Measurements from ENCODE around the gene ST3GAL5.

Gene ST3GAL5

DNA sequence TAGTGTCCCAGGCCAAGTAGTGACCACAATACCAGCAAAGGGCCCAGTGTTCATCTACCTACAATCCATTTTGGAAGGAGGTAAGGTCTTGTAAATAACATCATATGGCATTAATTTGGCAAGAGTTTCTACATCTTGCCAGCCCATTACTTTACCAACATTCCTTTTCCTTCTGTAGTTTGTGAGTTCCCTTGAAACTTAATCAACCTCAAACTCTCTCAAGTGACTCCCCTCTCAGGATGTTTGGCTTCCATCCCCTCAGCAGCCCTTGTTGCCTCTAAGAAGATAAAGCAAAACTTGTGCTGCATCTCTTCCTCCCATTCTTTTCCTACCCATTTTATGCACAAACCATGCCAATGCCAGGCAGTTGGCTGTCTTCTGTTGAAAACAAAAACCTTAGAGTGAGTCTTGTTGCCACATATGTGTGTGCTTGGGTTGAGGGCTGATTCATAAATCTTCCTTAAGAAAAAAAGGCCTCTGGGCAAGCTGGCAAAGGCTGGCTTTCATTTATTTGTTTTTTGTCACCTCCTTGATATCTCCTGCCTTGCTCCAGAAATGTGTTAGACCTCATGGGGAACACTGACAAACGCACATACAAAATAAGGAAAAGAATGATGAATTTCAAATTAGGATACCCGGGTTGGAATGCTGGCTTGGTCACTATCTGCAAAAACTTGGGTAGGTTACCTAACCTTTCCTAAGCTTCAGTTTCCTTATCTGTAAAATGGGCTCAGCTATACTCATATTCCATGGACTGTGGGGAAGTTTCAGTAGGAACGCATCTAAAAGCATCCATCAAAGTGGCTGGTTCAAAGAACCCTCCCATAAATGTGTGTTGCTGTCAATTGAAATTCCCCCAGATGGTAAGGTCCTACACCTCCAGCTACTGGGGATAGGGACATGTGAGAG lies 29.4 kb upstream of the ST3GAL5 start:
- DNase-seq (ENCODE audit: low read depth in 4 of 4, low spot score in 1 of 4) = no peak

DNA sequence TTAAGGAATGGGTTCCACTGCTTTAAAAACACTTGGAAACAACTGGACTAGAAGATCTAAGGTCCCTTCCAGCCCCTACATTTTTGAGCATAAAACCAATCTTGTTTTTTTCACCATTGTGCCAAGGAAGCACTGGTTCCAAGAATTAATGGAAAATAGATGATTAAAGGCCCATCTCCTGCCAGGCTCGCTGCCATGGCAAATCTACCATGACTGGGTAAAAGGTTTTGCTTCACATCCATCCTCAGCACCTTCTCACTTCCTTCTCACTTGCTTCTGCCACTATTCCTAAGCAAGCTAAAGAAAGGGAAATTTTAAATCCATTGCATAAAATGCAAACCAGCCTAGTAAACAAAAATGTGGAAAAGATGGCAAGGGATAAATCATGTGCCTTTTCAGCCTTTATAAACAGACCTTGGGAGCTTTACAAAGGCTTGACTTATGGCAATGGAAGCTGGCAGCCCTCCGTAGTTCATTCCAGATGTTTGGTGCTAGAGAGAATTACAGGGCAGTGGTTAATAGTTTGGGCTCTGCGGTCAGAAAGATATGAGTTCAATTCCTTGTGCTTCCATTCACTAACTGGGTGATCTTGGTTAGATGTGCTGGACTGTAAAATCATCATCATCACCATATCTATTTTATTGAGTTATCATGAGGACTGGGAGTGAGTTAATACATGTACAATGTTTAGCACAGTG lies 27.0 kb upstream of the ST3GAL5 start:
- DNase-seq (ENCODE audit: low read depth in 4 of 4, low spot score in 1 of 4) = no peak

DNA sequence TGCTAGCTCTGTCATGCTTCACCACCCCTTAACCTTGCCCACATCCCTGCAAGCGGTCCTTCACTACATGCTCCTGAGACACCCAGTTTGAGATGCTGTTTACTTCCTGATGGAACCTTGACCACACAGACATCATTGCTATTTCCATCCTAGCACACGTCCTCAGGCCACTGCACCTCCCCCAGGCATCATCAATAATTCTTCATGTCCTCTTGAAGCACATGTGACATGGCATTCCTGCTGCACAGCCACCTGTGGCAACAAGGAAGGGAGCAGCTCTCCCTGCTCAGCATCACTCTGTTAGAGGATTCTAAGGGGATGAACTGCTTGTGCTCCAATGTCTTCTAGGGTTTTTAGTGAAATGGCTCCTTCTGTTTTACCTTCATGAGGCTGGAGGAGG lies 26.1 kb upstream of the ST3GAL5 start:
- DNase-seq (ENCODE audit: low read depth in 4 of 4, low spot score in 1 of 4) = no peak

DNA sequence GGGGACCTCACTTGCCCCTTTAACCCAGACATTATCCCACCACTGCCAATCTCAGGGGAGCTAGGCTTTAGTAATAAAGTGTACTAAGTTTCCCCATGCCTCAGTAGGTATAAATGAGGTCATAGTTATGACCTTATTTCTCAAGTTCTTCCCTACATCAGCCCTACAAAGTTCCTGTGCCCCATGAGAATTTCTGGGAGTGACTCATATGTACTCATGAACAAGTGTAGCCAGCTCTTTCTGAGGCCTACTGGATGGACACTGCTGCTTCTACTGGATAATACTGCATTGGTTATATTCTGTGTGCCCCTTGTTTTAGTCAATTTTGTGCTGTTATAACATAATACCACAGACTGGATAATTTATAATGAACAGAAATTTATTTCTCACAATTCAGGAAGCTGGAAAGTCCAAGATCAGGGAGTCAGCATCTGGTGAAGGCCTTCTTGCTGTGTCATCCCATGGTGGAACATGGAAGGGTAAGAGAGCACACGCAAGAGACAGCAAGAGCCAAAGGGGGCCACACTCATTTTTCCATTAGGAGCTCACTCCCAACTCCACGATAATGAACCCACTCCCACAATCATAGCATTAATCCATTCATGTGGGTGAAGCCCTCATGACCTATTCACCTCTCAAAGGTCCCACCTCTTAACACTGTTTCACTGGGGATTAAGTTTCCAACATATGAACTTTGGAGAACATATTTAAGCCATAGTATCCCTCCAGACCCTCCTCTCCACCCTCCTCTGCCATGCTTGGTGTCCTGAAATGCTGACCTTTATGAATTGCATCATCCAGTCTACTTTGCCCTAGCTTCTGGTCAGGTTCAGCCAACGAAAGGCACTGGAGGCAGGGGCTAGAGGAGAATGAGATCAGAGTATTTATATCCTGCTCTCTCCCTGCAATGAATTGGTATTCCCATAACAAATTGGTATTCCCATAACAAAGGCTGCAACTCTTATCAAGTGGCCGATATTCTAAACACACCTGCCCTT lies 25.4 kb upstream of the ST3GAL5 start:
- DNase-seq (ENCODE audit: low read depth in 4 of 4, low spot score in 1 of 4) = no peak

DNA sequence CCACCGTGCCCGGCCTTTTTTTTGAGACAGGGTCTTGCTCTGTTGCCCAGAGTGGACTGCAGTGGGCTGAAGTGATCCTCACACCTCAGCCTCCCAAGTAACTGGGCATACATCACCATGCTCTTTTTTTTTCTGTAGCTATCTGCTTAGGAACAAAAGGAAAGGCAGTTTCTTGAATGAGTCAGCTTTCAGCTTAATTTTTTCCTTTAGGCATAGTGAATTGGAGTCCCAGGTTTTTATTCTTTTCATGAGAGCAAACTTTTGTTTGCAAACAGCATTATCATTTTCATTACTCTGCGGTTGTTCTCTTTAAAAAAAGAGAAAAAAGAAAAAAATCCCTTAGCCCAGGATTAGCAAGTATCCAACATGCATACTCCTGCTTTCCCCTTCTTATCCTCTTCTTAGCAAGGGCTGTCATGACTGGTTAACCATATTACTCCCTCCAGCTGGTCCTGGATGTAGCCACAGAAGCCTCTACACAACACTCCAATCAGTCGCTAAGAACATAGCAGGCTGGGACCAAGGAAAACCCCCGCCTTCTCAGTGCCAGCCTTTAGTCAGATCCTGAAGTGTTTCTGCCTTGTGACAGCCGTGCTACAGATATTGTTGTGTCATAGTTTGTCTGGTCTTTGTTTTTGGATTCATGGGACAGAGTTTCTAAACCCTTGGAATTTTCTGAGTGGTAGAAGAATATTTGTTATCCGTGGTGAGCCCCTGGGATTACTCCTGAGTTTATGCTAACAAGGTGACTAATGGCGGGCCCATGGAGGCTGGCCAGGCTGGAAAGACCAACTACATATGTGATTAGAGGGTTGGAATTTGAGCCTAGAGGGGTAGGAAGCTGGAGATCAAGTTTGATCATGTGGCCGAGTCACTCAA lies 23.3 kb upstream of the ST3GAL5 start:
- no peak for DNase-seq (ENCODE audit: low read depth in 4 of 4, low spot score in 1 of 4)

DNA sequence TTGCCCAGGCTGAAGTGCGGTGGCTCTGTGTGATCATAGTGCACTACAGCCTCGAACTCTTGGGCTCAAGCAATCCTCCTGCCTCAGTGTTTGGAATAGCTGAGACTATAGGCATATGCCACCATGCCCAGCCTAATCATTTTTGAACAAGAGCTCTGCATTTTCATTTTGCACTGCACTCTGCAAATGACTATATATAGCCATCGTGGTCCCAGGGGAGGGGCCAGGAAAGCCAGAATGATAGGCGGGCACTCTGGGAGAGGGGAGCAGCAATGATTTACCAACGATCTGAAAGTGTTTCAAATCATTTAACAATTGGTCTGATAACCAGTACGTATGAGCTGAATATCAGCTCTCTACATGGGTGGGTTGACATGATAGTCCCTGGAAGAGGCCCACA lies 22.3 kb upstream of the ST3GAL5 start:
- DNase-seq (ENCODE audit: low read depth in 4 of 4, low spot score in 1 of 4) = no peak

DNA sequence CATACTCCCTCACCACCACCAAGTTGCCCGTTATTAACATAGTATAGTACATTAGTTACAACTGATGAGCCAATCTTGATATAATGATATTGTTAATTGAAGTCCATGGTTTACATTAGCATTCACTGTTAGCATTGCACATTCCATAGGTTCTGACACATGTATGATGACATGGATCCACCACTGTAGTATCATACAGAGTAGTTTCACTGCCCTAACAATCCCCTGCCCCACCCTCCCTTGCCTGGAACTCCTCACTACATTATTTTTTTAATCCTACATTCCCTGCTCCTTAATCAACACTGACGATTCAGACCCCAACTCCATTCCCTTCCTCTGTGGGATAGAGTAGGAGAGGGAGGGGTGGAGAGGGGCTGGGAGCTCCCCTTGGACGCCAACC lies 20.2 kb upstream of the ST3GAL5 start:
- DNase-seq (ENCODE audit: low read depth in 4 of 4, low spot score in 1 of 4) = no peak

DNA sequence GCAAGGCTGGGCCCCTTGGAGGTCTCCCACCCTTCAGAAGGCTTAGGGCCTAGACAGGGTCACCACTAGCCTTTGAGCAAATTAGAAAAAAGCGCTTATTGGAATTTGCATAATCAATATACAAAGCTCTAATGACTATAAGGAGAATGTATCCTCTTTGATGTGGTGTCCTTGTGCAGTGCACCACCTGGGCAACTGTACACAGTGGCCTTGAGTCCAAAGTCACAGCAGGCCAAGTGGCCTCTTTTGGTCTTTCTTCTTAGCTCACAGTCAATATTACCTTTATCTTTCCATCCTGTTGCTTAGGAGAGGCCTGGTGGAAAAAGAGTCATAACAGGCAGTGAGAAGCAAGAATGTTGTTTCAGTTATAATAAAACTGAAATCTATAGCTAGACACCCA lies 19.7 kb upstream of the ST3GAL5 start:
- no peak for DNase-seq (ENCODE audit: low read depth in 4 of 4, low spot score in 1 of 4)

DNA sequence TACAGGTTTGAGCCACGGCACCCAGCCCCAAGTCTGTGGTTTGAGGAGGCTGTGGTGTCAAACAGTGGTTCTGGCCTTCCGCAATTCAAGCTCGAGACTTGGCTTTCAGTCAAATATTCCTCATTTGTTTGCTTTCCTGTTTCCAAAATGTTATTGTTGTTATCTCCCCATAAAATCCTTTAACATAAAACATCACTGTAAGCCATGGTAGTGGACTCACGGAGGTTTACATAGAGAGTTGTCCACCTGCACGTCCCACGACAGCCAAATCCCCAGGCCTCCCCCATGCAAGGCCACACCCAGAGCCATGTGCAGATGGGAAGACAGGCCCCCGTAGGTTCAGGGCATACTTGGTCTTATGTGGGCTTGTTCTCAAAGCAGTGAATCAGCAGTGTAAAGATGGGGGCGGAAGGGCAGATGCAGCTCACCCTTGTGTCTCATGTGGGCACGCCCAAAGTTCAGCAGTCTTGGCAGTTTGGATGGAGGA lies 18.9 kb upstream of the ST3GAL5 start:
- DNase-seq (ENCODE audit: low read depth in 4 of 4, low spot score in 1 of 4) = no peak

DNA sequence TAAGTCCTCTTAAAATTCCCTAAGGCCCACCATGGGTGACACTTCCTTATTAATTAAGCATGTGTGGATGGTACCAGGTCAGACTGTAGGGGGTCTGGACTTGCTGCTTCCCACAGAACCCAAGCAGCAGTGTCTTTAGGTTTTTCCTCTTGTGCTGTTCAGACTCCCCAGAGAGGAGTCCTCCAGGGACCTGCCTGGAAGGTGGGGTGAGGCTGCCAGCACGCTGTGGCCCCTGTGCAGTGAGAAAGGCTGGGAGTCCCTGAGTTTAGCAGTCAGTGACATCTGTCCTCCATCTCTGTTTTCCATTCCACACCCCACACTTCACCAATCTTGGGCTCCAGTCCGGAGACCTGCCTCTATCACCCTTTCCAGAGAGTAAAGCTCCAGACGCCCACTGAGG lies 18.0 kb upstream of the ST3GAL5 start:
- DNase-seq (ENCODE audit: low read depth in 4 of 4, low spot score in 1 of 4) = no peak

DNA sequence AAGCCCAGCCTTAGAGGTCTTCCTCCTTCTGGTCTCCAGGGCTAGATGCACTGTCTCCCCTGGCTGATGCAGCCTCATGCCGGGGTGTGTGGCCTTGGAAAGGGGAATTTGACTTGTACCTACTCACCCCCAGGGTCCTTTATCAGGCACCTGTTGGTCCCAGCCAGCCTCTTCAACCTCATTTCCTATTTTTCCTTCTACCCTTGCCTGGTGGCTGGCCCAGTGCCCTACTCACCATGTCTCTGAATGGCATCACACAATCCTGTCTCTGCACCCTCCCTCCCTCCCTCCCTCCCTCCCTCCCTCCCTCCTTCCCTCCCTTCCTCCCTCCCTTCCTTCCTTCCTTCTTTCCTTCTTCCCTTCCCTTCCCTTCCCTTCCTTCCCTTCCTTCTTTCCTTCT lies 17.1 kb upstream of the ST3GAL5 start:
- no peak for DNase-seq (ENCODE audit: low read depth in 4 of 4, low spot score in 1 of 4)

DNA sequence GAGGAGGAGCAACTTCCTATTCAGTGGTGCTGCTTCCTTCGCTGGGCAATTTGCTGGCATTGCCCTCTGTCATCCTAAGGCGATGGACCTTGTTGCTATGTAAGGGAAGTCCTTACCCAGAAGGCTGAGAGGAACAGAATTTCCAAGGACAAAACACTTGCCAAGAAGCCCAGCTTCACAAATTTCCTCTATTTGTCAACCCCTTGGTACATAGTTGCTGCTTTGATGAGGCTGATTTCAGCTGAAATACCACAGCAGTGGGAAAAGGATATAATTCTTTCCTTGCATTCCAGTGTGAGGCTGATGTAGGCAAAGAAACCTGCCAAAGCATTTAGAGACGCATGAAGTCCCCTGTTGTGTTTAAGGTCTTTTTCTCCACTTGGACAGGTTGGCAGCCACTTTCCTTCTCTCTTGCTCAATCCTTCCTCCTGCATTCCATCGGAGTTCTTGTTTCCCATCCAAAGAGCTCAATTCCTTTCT lies 16.4 kb upstream of the ST3GAL5 start:
- DNase-seq (ENCODE audit: low read depth in 4 of 4, low spot score in 1 of 4) = no peak

DNA sequence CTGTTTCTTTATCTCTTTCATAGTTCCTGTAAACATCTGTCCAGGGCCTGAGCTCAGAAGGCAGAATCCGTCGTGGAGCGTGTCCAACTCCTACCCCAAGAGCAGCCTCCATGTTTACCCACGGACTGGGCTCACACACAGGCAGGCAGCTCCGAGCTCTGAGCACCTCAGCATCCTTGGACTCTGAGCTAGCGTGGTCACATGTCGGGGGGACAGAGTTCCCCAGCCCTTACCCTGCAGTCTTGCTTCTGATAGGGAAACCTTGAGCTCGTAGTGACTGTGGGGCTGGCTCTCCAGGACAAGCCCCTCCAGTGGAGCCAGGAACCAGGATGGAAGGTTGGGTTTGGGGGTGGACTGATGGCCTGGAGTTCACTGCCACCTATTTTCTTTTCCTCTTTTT lies 15.1 kb upstream of the ST3GAL5 start:
- DNase-seq (ENCODE audit: low read depth in 4 of 4, low spot score in 1 of 4) = no peak

DNA sequence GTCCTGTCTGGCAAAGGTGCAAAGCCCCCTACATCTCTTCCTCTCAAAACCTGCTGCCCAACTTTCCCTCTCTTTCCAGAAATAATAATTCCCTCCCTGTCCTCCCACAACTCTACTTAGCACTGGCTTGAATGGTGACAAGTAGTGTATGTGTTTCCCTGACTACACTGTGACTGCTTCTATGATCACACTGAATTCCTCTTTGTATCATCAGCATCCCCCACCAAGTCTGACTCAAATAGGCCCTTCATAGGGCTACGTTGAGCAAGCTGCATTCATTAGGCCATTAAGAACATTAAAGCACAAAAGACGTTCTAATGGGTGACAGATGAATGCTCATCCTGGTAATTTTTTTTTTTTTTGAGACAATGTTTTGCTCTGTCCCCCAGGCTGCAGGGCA lies 13.7 kb upstream of the ST3GAL5 start:
- DNase-seq (ENCODE audit: low read depth in 4 of 4, low spot score in 1 of 4) = no peak

DNA sequence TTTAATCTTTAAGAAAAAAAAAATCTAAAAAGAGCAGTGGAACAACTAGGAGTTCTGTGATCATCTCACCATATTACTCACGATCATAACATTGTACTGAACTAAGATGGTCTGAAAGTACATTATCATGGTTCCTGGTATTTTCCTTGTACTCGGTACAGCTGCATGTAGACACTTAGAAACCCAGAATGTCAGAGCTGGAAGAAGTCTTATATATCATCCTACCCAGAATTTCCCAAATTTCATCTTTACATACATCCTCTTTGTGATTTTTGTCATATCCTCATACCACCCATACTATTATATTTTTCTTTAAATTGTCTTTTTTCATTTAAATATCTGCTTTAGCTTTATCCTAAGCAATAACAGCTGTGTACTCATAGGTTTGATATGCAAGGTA lies 12.4 kb upstream of the ST3GAL5 start:
- no peak for DNase-seq (ENCODE audit: low read depth in 4 of 4, low spot score in 1 of 4)

DNA sequence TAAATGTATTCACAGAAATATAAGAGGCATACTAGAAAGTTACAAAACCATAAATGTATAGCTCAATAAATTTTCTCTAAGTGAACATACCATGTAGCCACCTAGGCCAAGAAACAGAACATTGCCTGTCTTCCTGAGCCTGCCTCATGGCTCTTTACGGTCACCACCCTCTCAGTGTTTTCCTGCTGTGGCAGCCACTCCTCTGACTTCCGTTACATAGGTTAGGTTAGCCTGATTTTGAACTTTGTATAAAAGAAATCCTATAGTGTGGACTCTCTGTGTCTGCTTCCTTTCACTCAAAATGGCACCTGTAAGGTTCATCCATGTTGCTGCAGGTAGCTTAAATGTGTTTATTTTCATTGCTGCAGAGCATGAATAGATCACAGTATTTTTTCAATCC lies 11.6 kb upstream of the ST3GAL5 start:
- DNase-seq (ENCODE audit: low read depth in 4 of 4, low spot score in 1 of 4) = no peak

DNA sequence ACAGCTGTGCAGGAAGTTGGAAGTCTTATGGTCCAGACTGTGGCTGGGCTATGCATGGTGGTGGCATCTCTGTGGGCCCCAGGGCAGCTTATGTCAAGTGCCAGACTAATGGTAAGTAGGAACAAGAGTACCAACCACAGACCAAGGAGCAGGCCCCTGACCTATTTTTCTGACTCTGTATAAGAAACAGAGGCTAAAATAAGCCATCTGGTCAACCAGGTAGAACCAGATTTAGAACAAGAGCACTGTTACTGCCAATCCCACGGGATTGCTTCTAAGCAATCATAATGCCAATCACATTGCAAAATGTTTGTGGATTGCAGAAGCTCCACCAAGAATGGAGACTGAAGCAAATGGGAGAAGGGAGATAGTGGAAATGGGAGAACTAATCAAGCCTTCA lies 11.1 kb upstream of the ST3GAL5 start:
- DNase-seq (ENCODE audit: low read depth in 4 of 4, low spot score in 1 of 4) = no peak

DNA sequence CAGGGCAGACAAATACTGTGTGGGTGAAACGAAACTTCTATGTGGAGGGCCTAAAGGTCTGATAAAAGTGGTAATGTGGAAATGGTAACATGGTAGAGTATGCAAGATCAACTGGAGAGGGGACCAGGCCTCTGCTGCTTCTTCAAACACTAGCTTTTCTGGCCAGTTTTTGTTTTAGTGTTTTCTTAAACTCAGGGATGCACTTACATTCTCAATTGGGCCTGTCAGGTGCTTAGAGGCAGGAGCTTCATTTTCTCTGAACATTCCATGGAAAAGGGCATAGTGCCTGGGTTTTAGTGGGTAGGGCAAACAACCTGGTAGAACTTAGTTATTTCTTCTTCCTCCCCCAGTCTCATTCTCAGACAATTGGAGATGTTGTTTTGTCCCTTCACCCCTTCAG lies 10.5 kb upstream of the ST3GAL5 start:
- DNase-seq (ENCODE audit: low read depth in 4 of 4, low spot score in 1 of 4) = no peak

DNA sequence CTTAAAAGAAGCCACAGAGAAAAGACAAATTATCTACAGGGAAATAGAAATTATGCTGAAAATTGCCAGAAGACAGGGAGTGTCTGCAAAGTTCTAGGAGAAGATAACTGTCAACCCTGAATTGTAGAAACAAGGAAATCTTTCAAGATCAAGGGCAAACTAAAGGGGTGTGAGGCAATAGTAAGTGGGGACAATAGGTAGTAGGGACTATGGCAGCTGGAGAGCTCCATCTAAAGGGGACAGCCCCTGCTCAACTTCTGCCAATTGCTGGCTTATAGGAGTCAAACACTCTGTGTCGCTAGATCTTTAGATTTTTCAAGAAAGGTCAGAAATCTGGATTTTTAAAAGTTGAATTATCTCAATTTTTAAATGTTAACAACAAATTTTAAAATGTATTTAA lies 10.1 kb upstream of the ST3GAL5 start:
- DNase-seq (ENCODE audit: low read depth in 4 of 4, low spot score in 1 of 4) = no peak

Data from stimulated activated CD4-positive, alpha-beta T cell treated with anti-CD3 and anti-CD28 coated beads, Interleukin-1b, Interleukin-23, amount 100 ng/mL, for 24 hours (primary cell).